GM10266 (cell line): ENCODE results near the gene TMEM151B.
"Not testable (repeated sequence)": the region's sequence is repeated elsewhere in the genome, so short reads cannot be mapped to it uniquely, and the experiment has no call there.

Experiments used
- DNase-seq: peaks from one replicate; pipeline ENCODE4 v3.0.0; 2012; ENCODE audit errors: extremely low spot score
- CTCF ChIP-seq: IDR thresholded peaks from 2 replicates; pipeline ENCODE4 v1.5.1; 2012; ENCODE audit warnings: mild to moderate bottlenecking, low read depth; ENCODE audit not compliant: control insufficient read depth, insufficient read depth; ENCODE audit errors: missing control alignments

Gene TMEM151B

GRCh38 chr6:44342489-44342888, 72.2 kb downstream of the TMEM151B start, which contains the start of gene SPATS1:
TSS of gene SPATS1 (plus strand) at chr6:44342650. CDS start at chr6:44343096, 446 bp downstream.
- no peak for DNase-seq
- TF ChIP-seq CTCF, result no peak

- not testable (repeated sequence) for DNase-seq
These were observed 76.6 kb downstream of the TMEM151B start for GRCh38 chr6:44346818-44347217.

- TF ChIP-seq CTCF, result no peak
- DNase-seq, result no peak
These were observed 79.8 kb downstream of the TMEM151B start for GRCh38 chr6:44349904-44350649.

- not testable (repeated sequence) for DNase-seq
These were observed 80.4 kb downstream of the TMEM151B start for GRCh38 chr6:44350650-44350994.

GRCh38 chr6:44352259-44352658, 82.0 kb downstream of the TMEM151B start:
- no peak for TF ChIP-seq CTCF
- DNase-seq, result no peak

- TF ChIP-seq CTCF, result no peak
These were observed 83.1 kb downstream of the TMEM151B start for GRCh38 chr6:44353336-44353735.

GRCh38 chr6:44355640-44356039, 85.4 kb downstream of the TMEM151B start:
- TF ChIP-seq CTCF, result no peak
- DNase-seq, result no peak

More at GRCh38 chr6:44353336-44353735, 83.1 kb downstream of the TMEM151B start:
- no peak for DNase-seq

- DNase-seq, result no peak
These were observed 86.2 kb downstream of the TMEM151B start for GRCh38 chr6:44356487-44356886.

More at GRCh38 chr6:44356487-44356886, 86.2 kb downstream of the TMEM151B start:
- no peak for TF ChIP-seq CTCF
